AG20443 (cell line): ENCODE data around the gene LRRK1.
A peak's percentile ranks its signal among the peaks of the same experiment; 100 is the strongest.

Source experiments
- DNase-seq: peaks from one replicate; pipeline ENCODE4 v3.0.0; 2012; ENCODE audit warnings: low spot score, mixed read lengths

LRRK1 gene

DNA sequence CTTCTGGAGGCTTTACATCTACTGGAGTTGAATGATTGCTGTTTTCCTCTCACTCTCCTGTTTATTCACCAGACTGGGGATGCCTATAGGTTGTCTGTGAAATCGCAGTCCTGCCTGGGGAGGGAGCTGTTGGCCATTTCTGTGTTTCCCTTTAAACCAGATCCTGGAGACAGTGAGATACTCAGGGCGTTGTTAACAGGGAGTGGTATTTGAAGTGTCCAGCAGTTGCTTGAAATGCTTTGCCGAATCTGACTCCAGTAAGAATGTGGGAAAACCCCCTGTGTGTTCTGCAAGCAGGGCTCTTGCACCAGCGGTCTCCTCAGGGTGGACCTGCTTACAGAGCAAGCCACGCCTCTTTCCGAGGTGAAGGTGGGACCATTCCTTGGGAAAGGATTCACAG is 4.3 kb upstream of the LRRK1 start:
- no peak for DNase-seq

DNA sequence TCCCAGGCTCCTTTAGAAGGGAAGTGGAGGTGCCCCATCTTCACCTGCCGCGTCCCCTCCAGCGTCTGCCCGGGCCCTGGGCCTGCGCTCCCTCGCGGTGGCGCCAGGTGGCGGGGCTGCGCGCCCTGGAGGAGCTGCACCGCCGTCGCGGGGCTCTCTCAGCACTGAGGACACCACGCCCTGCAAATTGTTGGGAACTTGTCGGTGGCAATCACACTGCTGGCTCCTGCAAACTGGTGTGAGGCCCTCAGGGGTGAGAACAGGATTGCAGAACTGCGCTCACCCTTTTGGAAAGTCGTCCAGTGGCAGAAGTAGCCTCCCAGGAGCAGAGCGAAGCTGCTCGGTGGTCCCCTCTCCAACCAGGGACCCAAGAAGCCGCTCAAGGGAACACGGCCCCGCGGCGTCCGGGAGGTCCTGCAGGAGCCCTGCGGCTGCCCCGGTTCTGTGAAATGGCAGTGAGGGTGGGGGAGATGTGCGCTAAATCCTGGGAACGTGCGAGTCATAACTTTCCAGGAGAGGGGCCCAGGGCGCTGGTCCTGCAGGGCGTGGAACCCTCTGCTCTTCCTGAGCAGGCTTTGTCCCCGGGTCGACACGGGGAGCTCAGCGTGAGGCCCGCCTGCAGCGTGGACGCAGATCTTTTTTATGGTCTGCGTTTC is 995 bp upstream of the LRRK1 start:
- peak; percentile 95 for DNase-seq

DNA sequence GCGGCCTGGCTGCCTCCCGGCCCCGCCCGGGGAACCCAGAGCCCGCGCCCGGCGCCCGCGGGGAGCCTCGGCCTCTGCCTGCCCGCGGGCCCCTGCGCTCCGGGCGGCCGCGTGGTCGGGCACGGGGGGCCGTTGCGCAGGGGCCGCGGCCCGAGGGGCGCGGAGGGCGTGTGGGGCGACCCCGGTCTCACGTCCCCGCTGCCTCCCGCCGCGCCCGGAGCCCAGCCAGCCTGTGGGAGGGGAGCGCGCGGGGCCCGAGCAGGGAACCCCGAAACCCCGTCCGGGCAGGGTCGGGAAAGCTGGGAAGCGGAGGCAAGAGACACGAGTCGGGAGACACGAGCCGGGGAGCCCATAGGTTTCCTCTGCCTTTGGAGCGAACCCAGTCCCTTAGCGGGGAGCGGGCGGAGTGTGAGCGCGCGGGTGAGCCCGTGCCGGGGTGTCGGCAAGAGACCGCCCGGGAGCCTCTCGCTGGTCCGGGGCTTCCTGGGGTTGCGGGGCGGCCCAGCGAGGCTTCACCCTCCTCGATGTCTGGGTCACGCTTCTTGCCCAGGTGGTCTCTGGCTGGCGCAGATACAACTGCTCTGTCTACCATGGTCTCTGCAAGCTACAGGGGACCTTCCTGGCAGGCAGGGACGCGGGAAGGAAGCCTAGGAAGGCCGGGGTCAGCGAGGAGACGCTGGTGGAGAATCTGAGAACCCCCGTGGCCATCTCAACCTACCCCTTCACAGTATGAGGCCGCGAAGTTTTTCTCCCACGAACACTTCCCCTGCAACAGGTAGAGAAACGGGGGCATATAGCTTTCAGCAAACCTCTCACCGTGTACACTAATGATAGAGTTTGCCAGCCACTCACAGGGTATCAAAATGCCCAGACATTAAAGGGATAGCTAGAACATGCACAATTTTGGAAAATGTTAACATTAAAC is 586 bp downstream of the LRRK1 start:
- peak; percentile 70 for DNase-seq

DNA sequence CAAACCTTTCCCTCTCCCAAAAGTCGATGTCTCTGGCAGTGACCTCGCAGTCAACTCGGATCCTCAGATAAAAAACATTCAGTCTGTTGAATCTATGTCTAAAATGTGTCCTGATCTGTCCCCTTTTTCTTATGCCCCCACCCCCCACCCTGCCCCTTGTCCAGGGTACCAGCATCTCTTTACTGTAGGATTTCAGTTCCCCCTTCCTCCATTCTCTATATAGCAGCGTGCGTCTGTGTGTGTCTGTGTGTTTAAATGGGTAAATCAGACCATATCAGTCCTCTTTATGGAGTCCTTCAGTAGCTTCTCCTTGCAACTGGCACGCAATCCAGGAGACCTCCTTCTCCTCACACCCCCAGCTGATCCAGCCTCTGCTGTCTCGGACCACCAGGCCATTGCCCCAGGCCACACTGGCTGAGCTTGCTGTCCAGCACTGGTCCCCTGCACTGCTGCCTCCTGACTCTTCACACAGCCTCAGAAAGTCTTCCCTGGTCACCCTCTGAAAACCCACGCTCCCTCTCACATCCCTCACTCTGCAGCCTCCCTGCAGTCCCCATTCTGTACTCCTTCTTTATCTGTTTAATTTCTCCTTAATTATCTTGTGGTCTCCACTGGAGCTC is 1.5 kb downstream of the LRRK1 start:
- no peak for DNase-seq

DNA sequence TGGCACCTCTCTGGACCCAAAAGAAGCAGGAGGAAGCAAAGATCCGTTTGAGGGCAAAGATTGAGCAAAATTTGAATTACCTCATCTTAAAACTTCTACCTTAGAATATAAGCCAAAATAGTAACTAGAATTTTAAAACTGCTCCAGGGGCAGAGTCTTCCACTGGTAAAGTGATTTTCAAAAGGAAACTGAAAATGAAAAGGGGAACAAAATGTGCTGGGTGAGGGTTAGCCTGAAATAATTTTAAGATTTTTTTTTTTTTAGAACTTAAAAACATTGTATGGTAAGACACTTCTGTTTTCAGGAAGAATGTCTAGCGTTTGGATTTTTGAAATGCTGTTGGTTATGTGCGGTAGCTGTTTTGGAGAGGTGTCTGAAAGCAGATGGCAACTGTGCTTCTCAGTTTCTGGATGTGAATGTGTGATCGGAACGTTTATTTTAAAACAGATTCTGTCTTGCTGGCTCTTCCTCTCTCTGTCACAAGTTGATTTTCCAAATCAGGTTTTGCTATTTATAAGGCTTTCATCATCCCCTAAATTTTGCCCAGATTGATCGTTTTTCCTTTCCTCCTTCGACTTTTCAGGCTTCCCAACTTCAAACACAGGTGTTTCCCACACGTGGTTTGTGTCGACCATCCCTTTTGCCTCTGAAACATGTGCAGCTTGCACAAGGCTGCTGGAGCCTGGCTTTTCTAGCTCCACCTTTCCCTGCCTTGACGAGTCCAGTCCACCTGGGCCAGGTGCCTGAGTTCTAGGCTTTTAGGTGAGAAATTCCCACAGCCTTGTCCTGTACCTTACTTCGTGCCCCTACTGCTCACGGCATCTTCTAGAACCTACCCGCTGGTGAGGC is 3.3 kb downstream of the LRRK1 start:
- DNase-seq, result no peak

DNA sequence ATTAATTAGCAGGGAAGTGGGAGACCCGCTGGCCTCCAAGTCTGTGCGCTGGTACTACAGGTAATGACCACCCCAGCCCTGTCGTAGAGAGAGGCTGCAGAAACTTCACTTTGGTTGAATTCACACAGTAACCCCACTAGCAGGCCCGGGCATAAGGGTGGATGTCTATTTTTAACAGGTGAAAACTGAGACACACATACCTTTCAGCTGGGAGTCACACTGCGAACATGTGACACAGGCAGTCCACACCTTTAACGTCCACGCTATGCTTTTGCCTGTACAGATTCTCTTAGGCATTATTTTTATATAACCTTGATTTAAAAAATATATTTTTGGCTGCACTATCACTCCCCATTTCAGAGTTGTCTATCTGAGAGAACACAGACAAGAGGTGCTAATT is 3.9 kb downstream of the LRRK1 start:
- no peak for DNase-seq

DNA sequence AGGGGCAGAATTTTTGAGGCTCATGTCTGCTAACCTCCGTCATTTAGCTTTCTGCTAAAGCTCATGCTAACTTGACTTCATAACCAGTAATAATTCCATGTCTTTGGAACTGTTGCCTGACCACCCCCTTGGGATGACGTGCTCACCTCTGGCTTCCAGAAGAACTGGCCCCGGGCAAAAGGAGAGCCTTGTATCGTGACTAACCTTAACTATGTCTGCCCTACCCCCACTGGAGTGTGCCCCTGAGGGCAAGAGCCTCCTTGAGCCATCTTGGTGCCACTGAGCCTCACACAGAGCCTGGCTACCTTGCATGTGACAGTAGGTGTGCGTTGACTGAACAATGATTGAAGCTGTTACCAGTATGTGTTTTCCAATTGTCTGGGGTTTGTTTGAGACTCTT is 4.7 kb downstream of the LRRK1 start:
- no peak for DNase-seq

DNA sequence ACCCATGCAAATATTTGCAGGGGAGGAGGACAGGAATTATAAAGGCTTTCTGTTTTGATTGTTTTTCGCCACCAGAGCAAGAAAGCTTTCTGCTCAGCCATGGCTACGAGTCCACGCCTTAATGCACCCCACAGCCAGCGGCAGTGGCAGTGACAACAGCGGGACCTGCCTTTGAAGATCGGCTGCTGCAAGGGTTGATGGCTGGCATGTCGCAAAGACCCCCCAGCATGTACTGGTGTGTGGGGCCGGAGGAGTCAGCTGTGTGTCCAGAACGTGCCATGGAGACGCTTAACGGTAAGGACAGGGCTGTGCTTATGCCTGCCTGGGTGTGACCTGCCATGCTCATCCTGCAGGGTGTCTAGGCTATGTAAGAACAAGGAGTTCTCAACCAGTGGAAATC is 5.3 kb downstream of the LRRK1 start:
- DNase-seq, result no peak

DNA sequence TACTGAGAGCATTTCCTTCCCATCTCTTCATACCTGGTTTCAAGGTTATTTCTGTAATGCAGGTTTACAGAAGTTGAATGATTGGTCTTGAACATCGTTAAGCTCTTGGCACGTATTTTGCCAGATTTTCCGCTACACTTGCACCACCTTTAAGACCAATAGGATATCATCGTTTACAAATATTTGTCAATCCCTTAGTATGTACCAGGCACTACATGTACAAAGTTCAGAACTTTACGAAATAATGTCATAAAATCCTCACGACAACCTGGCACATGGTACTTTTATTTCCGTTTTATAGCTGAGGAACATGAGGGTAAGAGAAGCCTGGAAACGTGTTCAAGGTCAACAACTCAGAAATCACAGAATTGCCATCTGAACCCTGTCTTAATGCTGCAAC is 6.3 kb downstream of the LRRK1 start:
- DNase-seq, result no peak

DNA sequence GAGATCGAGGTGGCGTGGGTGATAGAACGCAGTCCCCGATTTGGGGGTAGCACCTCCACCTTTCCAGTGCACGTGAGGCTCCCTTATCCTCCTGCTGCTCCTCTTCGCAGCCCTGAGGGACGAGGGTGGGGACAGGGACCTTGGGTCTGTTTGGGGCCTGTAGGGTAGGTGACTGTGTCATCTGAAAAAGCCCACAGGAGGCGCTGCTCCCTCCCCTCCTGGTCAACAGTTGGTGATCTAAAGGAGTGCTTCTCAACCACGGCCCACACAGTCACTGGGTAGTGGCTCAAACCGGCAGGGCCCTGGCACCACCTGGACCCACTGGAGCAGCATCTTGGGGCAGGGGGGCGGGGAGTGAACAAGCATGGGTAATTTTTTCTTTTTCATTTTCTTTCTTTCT is 7.1 kb downstream of the LRRK1 start:
- DNase-seq, result no peak

DNA sequence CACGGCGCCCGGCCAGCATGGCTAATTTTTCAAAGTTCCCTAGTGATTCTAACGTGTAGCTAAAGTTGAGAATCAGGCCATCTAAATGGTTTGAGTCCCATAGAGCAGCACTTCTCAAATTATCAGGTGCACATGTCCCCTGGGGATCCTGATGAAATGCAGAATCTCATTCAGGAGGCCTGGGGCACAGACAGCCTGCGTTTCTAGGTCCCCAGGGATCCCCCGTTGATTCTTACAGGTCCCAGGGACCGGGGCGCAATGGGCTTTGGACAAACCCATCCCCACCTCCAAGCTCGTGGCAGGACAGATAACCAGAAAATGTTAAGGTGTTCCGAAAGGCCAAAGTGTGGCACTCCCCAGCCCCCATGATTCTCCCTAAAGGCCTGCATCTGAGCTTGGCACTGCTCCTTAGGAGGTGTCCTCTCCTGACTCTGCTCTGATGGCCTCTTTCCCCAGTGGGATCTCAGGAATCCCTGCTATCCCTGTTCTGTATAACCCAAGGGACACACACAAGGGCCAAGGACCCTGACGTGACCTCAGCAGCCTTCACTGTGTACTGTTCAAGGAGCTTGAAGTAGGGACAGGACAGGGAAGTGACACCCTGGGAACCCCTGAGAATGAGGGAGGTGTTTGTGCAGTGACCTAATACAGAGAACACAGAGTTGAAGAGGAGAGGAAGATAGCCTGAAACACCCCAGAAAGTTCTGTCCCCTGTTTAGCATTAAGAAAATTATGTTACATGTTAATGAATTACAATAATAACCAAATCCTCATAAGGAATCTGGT is 8.0 kb downstream of the LRRK1 start:
- DNase-seq, result no peak

DNA sequence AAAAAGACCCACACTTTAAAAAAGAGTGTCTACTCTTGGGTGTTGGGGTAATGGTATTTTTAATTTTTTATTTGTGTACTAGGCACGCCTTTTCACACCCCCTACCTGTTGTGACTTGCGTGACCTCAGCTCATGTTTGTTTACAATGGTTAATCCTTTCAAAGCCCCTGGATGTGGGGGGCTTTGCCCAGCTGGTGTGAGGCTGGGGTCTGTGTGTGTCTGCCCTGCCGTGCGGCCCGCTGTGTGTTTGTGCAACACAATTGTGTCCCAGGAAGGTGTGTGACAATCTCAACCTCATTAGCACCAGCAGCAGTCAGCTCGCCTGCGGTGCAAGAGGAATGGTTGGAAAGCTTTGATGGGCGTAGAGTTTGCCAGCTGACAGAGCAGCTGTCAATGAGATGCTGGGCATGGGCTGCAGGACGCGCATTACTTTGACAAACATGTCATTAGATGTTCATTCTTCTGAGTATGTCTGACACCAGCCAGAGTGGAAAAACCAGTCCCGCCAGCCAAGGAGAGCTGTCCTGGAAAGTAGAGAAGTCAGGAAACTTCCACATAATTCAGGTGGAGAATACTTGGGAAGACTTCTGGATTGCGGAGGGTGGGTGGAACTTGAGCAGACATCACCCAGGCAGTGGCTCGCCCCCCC is 9.6 kb downstream of the LRRK1 start:
- no peak for DNase-seq

DNA sequence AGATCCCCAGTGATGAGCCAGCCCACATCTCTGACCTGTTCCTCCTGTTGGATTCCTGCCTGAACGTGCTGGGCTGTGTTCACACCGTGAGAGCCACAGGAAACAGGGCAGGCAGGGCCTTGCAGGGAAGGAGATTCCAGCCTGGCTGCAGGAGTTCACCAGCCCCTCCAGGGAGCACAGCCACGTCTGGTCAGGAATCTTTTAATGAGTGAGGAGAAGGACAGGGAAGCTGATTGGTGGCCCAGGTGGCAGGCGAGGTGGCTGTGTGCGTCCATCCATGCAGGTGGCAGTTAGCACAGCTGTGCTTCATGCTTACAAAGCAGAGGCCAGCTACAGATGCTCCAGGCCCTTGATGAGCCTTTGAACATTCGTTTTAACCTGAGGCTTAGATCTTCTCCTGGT is 10.5 kb downstream of the LRRK1 start:
- no peak for DNase-seq

DNA sequence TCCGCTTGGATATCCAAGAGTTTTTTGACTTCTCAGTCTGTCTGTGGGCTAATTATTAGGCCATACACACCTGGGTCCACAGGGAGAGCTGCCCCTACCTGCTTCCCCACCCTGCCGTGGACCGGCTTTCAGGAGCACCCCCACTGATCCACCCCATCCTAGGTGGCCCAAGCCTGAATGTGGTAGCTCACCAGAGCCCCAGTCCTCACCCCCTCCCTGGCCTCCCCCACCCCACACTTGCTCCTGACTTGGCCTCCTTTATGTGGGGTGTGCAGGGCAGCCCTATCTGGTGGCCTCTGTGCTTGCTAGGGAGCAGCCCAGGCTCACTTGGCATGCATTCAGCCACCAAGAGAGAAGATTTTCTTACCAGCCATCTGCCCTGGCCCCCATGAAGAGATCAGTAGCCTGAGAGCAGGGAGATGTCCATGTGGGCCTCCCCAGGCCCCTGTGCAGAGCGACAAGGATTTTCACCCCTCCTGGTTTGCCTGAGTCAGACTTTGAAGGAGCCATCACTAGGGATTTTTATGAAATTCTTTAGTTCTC is 11.2 kb downstream of the LRRK1 start:
- no peak for DNase-seq

DNA sequence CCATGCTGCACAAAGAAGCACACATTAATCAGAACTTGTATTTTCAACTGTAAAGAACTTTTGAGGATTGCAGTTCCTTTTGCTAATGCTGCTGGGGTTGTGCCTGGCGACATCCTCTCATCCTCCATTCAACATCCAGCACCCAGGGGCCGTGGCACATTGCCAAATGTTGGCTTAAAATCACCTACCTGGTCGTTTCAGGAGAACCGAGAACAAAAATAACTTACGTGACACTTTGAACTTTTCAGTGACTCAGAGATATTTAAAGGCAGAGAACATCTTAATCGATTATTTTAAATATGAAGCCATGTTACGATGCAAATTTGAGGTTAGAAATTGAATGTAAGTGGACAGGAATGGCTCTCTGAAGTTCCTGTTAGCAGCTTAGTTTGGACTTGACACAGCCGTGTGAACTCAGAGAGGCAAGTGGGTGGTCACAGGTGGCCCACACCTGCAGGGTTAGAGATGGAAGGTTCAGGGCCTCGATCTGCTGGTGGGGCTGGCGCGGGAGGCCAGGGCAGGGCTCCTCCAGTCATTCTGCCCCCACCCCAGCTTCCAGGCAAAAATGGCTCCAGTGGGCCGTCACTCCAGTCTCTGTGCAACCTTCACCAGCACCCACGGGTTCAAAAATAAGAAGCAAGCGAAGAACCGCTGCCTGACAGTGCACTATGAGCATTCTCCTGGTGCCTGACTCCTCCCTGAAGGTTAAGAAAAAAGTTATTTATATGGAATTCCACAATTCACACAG is 12.2 kb downstream of the LRRK1 start:
- no peak for DNase-seq

DNA sequence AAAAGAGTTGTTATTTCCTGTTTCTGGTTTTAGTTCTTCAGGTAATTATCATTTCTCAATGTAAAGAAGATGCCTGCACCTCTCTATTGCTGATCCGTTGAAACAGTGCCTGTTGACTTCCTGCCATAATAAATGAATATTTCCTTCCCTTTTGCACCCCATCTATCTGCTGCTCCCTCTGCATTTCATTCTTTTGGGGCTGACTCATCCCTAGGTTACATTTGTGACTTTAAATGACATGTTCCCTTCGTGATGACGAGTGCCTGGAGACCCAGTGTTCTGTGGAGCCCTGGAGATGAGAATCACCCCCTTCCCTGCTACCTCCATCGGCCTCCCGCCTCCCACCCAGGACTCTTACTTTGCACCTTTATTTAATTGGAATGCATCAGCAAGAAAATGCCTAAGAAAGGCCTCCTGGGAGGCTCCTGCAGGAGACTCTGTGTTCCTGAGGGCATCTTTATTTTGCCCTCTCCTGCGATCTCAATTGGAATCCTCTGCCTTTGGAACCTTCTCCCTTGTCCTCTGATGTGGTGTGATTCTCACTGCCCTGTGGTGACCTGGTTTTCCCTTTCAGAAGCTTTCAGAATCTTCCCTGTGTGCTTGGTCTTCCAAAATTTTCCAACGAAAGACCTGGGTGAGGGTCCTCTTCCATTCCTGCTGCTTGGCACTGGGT is 13.7 kb downstream of the LRRK1 start:
- no peak for DNase-seq

DNA sequence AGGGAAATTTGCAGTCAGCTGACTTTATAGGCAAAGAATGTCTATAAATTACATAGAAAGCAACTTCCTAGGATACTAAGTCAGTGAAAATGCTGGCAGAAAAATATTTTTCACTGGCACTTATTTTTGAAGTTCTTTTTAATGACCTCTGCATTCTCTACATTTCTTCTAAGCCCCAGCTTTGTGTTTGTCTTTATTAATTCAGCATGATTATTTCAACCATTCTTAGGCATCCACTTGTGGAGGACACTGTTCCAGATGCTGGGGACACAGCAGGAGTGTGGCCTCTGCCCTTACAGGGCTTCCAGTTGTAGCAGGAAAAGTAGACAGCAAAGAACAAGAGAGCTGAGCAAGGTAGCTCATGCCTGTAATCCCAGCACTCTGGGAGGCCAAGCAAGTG is 15.0 kb downstream of the LRRK1 start:
- no peak for DNase-seq

DNA sequence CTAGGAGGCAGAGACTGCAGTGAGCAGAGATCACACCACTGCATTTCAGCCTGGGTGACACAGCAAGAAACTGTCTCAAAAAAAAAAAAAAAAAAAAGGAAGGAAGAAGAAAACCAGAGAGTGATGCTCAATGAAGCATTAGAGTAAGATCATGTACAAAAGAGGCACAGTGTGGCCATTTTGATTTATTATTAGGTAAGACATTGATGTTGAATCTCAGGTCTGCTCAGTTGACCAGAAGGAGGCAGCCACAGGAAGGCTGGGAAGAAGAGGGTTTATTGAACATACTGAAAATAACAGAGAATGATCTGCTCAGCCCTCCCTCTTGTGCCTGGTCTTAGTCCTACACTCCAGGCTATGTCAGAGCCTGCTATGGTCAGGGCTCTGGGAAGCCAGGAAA is 15.6 kb downstream of the LRRK1 start:
- DNase-seq, result no peak

DNA sequence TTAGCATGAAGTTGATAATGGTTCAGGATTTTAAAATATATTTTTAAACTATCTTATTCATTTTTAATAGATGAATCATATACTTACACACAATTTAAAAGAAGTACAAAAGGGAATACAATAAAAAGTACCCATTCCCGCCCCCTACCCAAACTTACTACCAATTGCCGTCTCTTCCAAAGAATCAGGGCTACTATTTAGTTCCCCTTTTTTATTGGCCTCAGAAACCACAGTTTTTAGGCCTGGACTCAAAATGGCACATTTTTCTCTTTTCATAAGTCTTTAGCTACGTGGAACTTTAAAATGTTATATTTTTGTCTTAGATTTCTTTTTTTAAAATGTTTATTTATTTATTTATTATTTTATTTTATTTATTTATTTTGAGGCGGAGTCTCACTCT is 18.0 kb downstream of the LRRK1 start:
- DNase-seq, result no peak
